Smooth muscle cell (in vitro differentiated cells): ENCODE measurements around the gene CSRNP3. TPM values are rescaled to one million over a fixed set of nuclear protein-coding genes. Genes with fewer than 3 reads are reported as not detected.

Experiments
- DNase-seq: peaks from one replicate; lab custom pipeline; 2025; ENCODE audit not compliant: unreplicated experiment; lab: John Stamatoyannopoulos, UW
- H2AFZ ChIP-seq: fragments of 200-600 bp; sonication (generic); 2 replicates; pipeline ENCODE4 v1.6.0; 2016; ENCODE audit warnings: antibody characterized with exemption, low read depth, mild to moderate bottlenecking
- H3F3A ChIP-seq: fragments of 200-600 bp; sonication (generic); 2 replicates; pipeline ENCODE4 v1.6.0; 2017; ENCODE audit warnings: antibody characterized with exemption, low read depth
- H3K27ac ChIP-seq: fragments of 200-600 bp; sonication (generic); 2 replicates; pipeline ENCODE4 v1.5.1; 2016; ENCODE audit warnings: low read depth, mild to moderate bottlenecking
- H3K27me3 ChIP-seq: fragments of 200-600 bp; sonication (generic); 2 replicates; pipeline ENCODE4 v1.6.1; 2016; ENCODE audit warnings: low read depth, mild to moderate bottlenecking
- H3K36me3 ChIP-seq: fragments of 200-600 bp; sonication (generic); 2 replicates; pipeline ENCODE4 v1.5.1; 2016; ENCODE audit warnings: low read depth
- H3K4me1 ChIP-seq: fragments of 200-600 bp; sonication (generic); 2 replicates; pipeline ENCODE4 v1.5.1; 2016; ENCODE audit warnings: low read depth
- H3K4me2 ChIP-seq: fragments of 200-600 bp; sonication (generic); 2 replicates; pipeline ENCODE4 v1.6.0; 2016; ENCODE audit warnings: mild to moderate bottlenecking
- H3K4me3 ChIP-seq: fragments of 200-600 bp; sonication (generic); 2 replicates; pipeline ENCODE4 v1.5.1; 2016; ENCODE audit warnings: mild to moderate bottlenecking
- H3K79me2 ChIP-seq: fragments of 200-600 bp; sonication (generic); 2 replicates; pipeline ENCODE4 v1.6.0; 2016; ENCODE audit warnings: low read depth, mild to moderate bottlenecking
- H3K9ac ChIP-seq: fragments of 200-600 bp; sonication (generic); 2 replicates; pipeline ENCODE4 v1.6.0; 2016; ENCODE audit warnings: low read depth
- H3K9me3 ChIP-seq: fragments of 200-600 bp; sonication (generic); replicated peaks from 2 replicates; pipeline ENCODE4 v1.5.1; 2016; ENCODE audit warnings: low read depth
- H4K20me1 ChIP-seq: fragments of 200-600 bp; sonication (generic); 2 replicates; pipeline ENCODE4 v1.6.0; 2016; ENCODE audit warnings: low read depth
- CTCF ChIP-seq: fragments of 200-600 bp; sonication (generic); IDR thresholded peaks from 2 replicates; pipeline ENCODE4 v1.5.1; 2017; ENCODE audit warnings: borderline replicate concordance, mild to moderate bottlenecking, antibody characterized with exemption; ENCODE audit not compliant: insufficient read depth, poor library complexity, severe bottlenecking
- WGBS: methylation state at CpG from one replicate; pipeline ENCODE4 v1.1.7; 2016; ENCODE audit warnings: low lambda C conversion rate; 5-methylcytosine and 5-hydroxymethylcytosine counted together
- polyA plus RNA-seq: library from polyadenylated mRNA; unstranded; fragments of >200 nt; fragmentation: Nextera tagmentation; extraction: Ambion mirVana; gene quantifications from 2 replicates; pipeline ENCODE4 v1.2.1, GENCODE V29; 2016
- total RNA-seq: library from RNA; depleted of rRNA; stranded (reverse); fragments of >200 nt; gene quantifications from 2 replicates; pipeline ENCODE4 v1.2.3, GENCODE V29; 2014

Gene CSRNP3
- total and polyA plus RNA-seq, 2 experiments from 2014 or later = 2.8 to 7.1 TPM

DNA sequence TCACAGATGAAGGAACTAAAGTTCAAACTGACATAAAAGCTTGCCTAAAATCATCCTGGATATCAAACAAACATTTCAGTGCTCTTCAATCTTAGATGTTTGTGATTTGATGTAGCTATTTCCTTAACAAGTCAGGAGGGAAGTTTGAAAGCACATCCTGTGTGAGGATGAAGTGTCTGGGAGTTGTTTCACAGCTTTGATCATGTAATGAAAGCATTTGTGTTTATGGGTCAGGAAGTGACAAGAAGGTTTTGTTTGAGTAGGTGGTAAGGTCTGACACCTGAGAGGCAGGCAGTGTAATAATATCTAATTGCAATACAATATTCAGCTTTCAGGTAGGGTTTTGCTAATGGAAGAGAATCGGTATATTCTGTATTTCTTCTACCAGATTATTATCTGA lies 26.0 kb upstream of the CSRNP3 start:
- H3K36me3 ChIP-seq = no peaks in the 10 kb centered on the region
- H3K4me2 ChIP-seq = no peak overlapping the region
- no peak overlapping the region for H2AFZ ChIP-seq
- TF ChIP-seq CTCF = no peak
- H3F3A ChIP-seq = no peaks in the 10 kb centered on the region
- no peaks in the 10 kb centered on the region for H3K79me2 ChIP-seq
- no peaks in the 10 kb centered on the region for H3K4me1 ChIP-seq
- no peak overlapping the region for H3K9ac ChIP-seq
- no peaks in the 10 kb centered on the region for H3K27me3 ChIP-seq
- H3K4me3 ChIP-seq = no peak overlapping the region
- WGBS = 90% methylated on average over 1 of the region's 1 CpG
- H3K9me3 ChIP-seq = no peaks in the 10 kb centered on the region
- H3K27ac ChIP-seq = no peak overlapping the region
- no peak for DNase-seq
- H4K20me1 ChIP-seq = no peaks in the 10 kb centered on the region

GRCh38 chr2:165448406-165448805 lies 21.1 kb upstream of the CSRNP3 start:
- Histone ChIP-seq H3K36me3 (no peaks in the 10 kb centered on the region), H3K4me3 (no peak overlapping the region), H3K79me2 (no peaks in the 10 kb centered on the region), H4K20me1 (no peaks in the 10 kb centered on the region), H3K4me1 (no peaks in the 10 kb centered on the region), H3K9me3 (no peaks in the 10 kb centered on the region), H2AFZ (no peak overlapping the region), H3K4me2 (no peak overlapping the region), H3F3A (no peaks in the 10 kb centered on the region), H3K9ac (no peak overlapping the region), H3K27me3 (no peaks in the 10 kb centered on the region), H3K27ac (no peak overlapping the region)
- DNase-seq = no peak
- WGBS = 92% methylated on average over 3 of the region's 3 CpGs
- TF ChIP-seq CTCF = no peak

DNA sequence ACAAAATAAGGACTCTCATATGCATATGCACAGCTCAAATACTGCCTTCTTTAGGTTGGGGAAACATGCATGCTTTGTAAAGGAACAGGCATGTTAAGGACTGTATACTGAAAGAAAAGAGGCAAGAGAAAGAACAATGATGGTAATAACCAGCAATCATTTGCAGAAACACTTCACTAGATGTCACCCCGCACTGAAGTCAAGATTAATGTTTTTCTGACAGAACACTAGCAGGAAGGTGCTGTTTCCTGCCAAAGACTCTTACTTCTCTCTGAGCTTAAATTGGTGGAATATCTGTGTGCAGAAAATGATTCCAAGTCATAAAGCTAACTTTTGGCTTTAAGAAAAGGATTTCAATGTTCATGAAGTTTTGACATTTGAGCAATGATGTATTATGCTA lies 19.3 kb upstream of the CSRNP3 start:
- no peak overlapping the region for H3K4me3 ChIP-seq
- no peak overlapping the region for H2AFZ ChIP-seq
- no peak overlapping the region for H3K27ac ChIP-seq
- 78% methylated on average over 1 of the region's 1 CpG for WGBS
- no peak overlapping the region for H3K4me2 ChIP-seq
- no peaks in the 10 kb centered on the region for H3K27me3 ChIP-seq
- no peak for DNase-seq
- H3K79me2 ChIP-seq = no peaks in the 10 kb centered on the region
- no peaks in the 10 kb centered on the region for H3K36me3 ChIP-seq
- H4K20me1 ChIP-seq = no peaks in the 10 kb centered on the region
- no peaks in the 10 kb centered on the region for H3K4me1 ChIP-seq
- H3K9ac ChIP-seq = no peak overlapping the region
- TF ChIP-seq CTCF = no peak
- no peaks in the 10 kb centered on the region for H3F3A ChIP-seq
- no peaks in the 10 kb centered on the region for H3K9me3 ChIP-seq

DNA sequence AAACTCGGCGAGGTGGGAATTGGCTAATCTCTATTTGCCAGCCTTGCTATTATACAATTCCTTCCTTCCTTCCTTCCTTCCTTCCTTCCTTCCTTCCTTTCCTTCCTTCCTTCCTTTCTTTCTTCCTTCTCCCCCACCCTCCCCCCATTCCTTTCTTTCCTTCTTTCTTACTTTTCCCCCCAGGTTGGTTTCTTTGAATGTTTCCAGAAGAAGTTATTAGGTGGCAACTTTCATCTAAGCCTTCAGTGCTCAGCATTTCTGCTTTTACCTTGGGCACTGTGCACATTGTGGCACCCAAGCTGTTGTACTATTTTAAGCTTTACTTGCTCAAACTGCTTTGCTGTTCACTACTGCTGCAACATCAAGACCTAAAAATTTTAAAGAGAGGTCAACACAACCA lies 17.2 kb upstream of the CSRNP3 start:
- 95% methylated on average over 2 of the region's 2 CpGs for WGBS
- Histone ChIP-seq H3K4me1 (no peaks in the 10 kb centered on the region), H3K9ac (no peak overlapping the region), H3F3A (no peaks in the 10 kb centered on the region), H3K27ac (no peak overlapping the region), H3K4me3 (no peak overlapping the region), H3K27me3 (no peaks in the 10 kb centered on the region), H3K79me2 (no peaks in the 10 kb centered on the region), H3K9me3 (no peaks in the 10 kb centered on the region), H3K36me3 (no peaks in the 10 kb centered on the region), H4K20me1 (no peaks in the 10 kb centered on the region), H2AFZ (no peak overlapping the region), H3K4me2 (no peak overlapping the region)
- DNase-seq = no peak
- TF ChIP-seq CTCF = no peak
